NCI-H774 (cell line): ENCODE measurements around the gene RBM28.
"Not testable (repeated sequence)": the region's sequence is repeated elsewhere in the genome, so short reads cannot be mapped to it uniquely, and the experiment has no call there.

Experiments used
- DNase-seq: peaks from one replicate; lab custom pipeline; 2025; lab: John Stamatoyannopoulos, UW

Gene RBM28

GRCh38 chr7:128281605-128282380 lies 61.9 kb downstream of the RBM28 start:
- no peak for DNase-seq

- DNase-seq, result not testable (repeated sequence)
These were observed 63.3 kb downstream of the RBM28 start for GRCh38 chr7:128280451-128280850.

DNA sequence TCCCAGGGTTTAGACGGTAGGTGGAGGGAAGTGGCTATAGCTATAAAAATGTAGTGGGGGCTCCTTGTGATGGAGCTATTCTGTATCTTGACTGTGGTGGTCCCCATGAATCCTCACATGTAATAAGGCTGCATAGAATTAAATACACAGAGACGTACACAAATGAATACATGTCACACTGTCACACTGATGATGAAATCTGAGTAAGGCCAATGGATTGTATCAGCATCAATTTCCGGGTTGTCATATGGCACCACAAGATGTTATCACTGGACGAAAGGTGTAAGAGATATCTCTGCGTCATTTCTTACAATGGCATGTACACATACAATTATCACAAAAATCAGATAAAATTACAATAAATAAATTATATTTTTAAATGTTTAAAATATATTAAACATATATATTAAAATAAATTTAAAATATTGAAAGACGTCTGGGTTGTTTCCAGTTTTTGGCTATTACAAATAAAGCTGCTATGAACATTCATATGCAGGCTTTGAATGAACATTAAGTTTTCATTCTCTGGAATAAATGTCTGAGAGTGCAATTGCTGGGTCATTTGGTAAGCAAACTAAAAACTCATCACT lies 64.5 kb downstream of the RBM28 start:
- DNase-seq, result no peak

DNA sequence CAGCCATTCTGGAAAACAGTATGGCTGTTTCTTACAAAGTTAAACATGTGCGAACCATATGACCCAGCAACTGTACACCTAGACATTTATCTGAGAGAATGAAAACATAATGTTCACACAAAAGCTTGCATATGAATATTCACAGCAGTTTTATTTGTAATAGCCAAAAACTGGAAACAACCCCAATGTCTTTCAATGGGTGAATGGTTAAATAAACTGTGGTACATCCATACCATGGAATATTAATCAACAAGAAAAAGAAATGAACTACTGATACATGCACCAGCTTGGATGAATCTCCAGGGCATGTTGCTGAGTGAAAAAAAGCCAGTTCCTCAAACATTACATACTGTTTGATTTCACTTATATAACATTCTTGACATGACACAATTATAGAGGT lies 65.3 kb downstream of the RBM28 start:
- DNase-seq, result no peak

GRCh38 chr7:128275681-128276080 lies 68.0 kb downstream of the RBM28 start:
- no peak for DNase-seq

DNA sequence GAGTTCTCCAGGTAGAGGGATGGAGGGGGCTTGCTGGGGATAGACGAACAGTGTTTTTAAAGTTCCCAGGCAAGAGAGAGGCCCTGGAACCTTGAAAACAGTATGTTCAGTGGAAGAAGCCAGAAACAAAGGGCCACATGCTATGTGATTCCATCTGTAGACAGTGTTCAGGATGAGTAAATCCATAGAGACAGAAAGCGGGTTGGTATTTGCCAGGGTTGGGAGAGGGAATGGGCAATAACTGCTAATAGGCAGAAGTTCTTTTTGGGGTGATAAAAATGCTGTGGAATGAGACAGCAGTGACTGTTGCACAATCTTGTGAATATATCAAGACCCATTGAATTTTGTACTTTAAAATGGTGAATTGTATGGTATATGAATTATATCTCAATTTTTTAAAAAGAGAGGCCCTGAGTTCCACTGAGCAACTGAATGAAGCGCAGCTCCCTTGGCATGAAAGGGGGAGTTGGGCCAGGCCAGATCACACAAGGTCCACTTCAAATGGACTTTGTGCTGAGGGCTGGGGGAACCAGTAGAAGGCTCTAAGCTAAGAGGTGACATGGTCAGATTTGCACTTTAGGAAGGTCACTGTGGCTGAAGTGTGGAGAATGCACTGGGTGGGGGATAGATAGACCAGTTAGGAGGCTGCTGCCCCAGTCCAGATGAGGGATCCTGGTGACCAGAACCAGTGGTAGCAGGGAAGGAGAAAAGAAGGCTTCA lies 68.7 kb downstream of the RBM28 start:
- DNase-seq, result no peak

DNA sequence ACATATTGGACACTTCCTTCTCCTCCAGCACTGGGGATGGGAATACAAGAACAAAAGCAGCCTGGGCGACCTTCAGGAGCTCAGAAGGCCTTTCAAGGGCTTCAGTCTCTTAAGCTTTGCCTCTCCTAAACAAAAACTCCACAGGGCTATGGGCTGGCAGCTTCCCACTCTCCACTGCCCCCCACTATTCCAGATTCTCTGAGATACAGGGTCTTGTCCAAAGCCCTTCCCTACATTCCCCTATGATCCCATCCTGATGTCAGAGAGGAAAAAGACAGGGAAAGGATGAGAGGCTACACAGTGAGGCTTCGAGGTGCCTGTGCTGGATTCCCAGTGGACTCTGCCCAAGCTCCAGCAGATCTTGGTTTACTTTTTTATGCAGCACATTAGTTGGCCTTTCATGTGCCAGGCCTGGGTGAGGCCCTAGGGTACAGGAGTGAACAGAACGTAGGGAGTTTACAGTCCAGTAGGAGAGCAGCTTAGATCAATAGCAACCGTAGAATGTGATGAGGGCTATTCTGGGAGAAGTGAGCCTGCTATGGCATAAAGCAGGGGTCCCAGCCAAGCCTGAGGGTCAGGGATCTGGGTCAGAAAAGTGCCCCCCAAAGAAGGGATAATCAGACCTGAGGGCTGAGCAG lies 69.3 kb downstream of the RBM28 start:
- no peak for DNase-seq

- no peak for DNase-seq
These were observed 71.7 kb downstream of the RBM28 start for GRCh38 chr7:128271942-128272481.

DNA sequence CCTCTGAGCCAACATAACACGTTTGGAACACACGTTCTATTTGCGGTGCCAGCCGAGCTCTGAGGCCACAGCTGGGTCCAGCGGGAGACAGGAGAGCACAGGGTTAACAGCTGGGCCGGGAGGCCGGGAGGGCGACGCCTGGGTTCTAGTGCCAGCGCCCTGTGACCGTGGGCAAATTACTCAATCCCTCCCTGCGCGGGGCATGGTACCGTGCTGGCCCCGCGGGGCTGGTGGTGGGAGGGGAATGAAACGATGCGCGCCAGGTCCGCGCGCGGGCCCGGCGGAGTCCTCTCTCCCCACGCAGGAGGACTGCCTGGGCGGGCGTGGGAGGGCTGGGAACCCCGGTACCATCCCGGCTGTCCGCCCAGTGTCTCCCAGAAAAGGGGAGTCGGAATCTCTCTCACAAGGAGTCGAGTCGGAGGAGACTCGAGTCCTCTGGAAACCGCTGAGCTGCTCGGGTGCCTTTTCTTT lies 72.2 kb downstream of the RBM28 start:
- no peak for DNase-seq

GRCh38 chr7:128270826-128271272 lies 72.9 kb downstream of the RBM28 start:
- DNase-seq, result no peak

DNA sequence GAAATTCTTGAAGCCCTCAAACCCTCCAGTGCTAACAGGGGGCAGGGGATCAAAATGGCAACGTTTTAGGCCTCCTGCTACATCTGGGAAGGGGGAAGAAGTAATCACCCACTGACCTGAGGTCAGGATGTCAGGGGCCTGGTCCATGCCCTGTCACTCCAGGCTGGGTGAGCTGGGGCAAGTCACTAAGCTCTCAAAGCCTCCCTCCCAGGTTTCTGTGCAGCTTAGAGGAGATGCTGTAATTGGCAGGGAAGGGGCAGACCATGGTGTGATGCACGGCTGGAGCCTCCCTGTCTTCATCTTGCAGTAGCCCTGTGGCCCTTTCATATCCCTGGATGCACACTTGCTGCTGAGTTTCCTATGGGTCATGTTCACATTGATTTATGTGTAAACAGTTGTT lies 75.5 kb downstream of the RBM28 start:
- no peak for DNase-seq

DNA sequence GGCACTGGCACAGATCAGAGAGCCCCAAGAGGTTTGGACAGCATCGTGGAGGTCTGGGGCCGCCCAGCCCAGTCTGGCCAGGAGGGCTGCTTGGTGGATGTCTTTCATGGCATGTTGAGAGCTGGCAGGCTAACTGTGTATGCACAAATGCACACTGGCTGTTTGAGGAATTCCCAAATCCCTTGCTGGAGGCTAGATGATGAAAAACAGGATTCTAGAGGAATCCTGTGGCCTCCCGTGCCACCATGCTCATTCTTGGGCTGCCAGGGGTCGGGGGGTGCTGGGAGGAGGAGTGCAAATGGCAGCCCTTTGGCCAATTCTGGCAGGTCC lies 76.1 kb downstream of the RBM28 start:
- no peak for DNase-seq

DNA sequence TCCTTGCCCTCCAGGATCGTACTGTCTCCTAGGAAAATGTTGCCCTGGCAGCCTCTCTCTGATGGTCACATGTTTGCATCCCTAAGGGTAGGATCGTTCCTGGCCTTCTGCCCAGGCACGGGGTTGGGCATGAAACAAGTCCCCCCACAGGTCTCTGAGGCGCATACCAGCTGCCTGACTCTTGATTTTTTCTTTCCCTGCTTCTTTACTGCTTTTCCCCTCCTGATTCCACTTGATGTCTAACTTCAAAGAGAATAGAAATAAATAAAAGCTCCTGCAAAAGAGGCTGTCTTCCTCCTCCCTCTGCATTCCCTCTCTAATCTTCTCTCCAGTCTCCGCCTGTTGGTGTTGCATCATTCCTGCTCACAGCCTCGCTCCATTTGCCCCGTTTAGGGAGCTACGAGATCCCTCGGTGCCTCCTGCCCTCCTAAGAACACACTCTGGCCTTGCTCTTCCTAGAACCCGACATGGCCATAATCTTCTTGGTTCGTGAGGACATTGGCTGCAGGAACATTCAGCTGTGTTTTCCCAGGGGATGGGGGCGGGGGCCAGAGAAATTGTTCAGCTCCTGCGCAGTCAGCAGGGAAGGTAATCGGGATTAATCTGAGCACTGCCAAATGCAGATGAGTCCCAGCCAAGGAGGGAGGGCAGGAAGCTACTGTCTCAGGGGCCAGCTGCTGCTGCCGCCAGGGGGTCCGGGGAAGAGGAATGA lies 76.7 kb downstream of the RBM28 start:
- no peak for DNase-seq

- DNase-seq, result no peak
These were observed 77.2 kb downstream of the RBM28 start for GRCh38 chr7:128266529-128266882.

- DNase-seq, result no peak
These were observed 77.8 kb downstream of the RBM28 start for GRCh38 chr7:128265906-128266300.

GRCh38 chr7:128265156-128265905 lies 78.4 kb downstream of the RBM28 start:
- no peak for DNase-seq

DNA sequence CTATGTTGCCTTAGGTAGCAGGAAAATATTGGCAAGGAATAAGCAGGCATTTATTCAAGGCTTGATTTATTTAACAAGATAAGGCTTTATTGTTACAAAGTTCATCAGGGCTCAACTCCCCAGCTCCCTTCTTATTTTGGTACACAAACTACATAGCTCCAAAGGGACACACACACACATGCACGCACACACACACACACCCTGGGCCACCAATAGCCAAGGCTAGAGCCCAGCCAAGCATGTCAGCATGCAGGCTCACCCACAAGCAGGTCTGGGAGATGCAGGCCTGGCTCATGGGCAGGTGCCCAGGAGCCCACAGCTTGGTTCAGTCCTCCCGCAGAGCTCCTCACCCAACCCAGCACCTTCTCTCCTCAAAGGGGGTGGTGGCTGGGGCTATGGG lies 79.2 kb downstream of the RBM28 start:
- DNase-seq, result no peak

DNA sequence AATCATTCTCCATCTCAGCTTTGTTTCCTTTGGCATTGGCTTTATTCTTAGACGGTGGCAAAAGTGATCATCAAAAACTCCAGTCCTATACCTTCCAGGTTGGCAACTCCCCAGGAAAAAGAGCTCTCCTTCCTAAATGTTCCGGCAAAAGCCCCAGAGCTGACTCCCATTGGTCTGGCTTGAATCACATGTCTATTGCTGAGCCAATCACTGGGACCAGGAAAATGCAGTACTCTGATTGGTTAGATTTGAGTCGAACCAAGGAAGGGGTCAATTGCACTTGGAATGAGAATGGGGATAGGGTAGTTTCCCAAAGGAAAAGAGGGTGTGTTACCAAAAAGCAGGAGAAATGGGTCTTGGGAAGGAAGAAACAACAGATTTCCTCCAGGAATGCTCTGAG lies 80.3 kb downstream of the RBM28 start:
- no peak for DNase-seq

DNA sequence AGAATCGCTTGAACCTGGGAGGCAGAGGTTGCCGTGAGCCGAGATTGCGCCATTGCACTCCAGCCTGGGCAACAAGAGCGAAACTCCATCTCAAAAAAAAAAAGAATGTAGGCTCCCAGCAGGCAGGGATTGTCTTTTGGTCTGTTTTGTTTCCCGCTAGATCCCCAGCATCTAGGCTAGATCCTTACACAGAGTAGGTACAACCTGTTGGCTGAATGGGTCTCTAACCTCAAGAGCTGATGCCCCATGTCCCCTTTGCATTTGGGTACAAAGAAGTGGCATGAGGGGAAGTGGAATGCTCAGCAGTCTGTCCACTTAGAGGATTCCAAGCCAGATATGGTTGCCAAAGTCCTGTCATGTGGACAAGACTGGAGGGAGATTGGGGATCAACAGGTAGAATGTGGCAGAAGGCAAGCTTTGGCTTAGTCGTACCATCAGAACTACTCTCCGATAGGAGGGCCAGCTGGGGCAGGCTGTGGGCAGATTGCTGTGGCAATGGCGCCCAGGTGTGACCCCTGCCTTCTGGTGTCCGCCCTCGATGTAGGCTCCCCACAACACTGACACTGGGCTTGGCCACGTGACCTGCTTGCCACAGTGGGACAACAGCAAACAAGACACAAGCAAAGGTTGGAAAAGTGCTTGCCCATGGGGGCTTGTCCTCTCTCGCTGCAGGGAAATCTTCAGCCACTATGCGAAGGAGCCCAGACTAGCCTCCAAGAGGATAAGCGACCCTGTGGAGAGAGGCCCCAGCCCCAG lies 81.3 kb downstream of the RBM28 start:
- DNase-seq, result no peak

DNA sequence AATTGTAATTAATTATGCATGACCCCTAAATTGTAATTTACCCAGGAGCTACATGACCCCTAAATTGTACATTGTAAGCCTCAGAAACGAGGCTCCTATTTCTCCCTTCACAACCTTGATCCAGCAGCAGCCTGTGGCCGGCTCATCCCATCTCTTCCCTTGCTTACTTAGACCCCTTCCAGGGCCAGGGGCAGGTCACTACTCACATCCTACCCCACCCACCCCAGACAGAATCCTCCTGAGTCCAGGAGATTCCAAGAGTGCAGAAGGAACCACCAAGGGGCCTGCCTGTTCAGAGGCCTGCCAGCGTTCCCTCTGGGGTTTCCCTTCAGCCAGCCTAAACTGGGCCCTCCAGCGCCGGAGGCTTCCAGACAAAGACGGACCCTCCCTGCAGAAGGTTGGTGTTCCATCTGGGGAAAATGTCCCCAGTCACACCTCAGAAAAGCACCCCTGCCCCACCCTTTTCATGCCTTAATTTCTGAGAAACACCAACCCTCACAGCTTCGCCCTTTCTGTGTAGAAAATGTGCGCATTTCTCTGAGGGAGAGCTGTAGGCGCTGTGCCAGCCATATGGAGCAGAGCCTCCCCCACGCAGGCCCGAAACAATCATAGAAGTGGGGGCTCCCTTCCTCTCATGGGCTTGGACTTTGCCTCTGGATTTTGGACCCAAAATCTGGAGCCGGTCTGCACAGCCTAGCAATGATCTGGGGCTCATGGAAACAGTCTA lies 83.5 kb downstream of the RBM28 start:
- no peak for DNase-seq
